Measurements from ENCODE around the gene LRFN4. TPM values are rescaled to one million over a fixed set of nuclear protein-coding genes. Genes with fewer than 3 reads are reported as not detected.

LRFN4 gene
- polyA plus RNA-seq, 1 donor = 40.3 TPM

GRCh38 chr11:66845143-66845875 lies 11.6 kb upstream of the LRFN4 start:
- no peak for DNase-seq

- no peak for DNase-seq
Observed at GRCh38 chr11:66845876-66846212, 11.0 kb upstream of the LRFN4 start.

GRCh38 chr11:66846671-66847091 lies 10.2 kb upstream of the LRFN4 start:
- DNase-seq = no peak

- DNase-seq = no peak
Observed at GRCh38 chr11:66847461-66848232, 9.2 kb upstream of the LRFN4 start.

- no peak for DNase-seq
Observed at GRCh38 chr11:66848671-66849500, 8.0 kb upstream of the LRFN4 start.

GRCh38 chr11:66849501-66850234 lies 7.2 kb upstream of the LRFN4 start:
- DNase-seq = no peak

GRCh38 chr11:66850235-66850587 lies 6.7 kb upstream of the LRFN4 start:
- DNase-seq = no peak

GRCh38 chr11:66850588-66851238 lies 6.2 kb upstream of the LRFN4 start:
- no peak for DNase-seq

- no peak for DNase-seq
Observed at GRCh38 chr11:66851239-66851596, 5.6 kb upstream of the LRFN4 start.

GRCh38 chr11:66851698-66852465 lies 5.0 kb upstream of the LRFN4 start:
- DNase-seq = no peak

GRCh38 chr11:66852466-66853241 lies 4.2 kb upstream of the LRFN4 start:
- no peak for DNase-seq

GRCh38 chr11:66853242-66854229 lies 3.3 kb upstream of the LRFN4 start:
- no peak for DNase-seq

GRCh38 chr11:66854231-66854661 lies 2.6 kb upstream of the LRFN4 start:
- no peak for DNase-seq

- DNase-seq = no peak
Observed at GRCh38 chr11:66854729-66855211, 2.1 kb upstream of the LRFN4 start.

GRCh38 chr11:66855574-66856495 lies 1.0 kb upstream of the LRFN4 start:
- peak; percentile 89 for DNase-seq

- no peak for DNase-seq
Observed at GRCh38 chr11:66857234-66857926, 516 bp downstream of the LRFN4 start.

- DNase-seq = no peak
Observed at GRCh38 chr11:66857927-66858185, 992 bp downstream of the LRFN4 start.

Data from hindlimb muscle (tissue), 1 donor.